HepG2 (cell line): ENCODE results near the gene CACNA1G. TPM values are rescaled to one million over a fixed set of nuclear protein-coding genes. Genes with fewer than 3 reads are reported as not detected.
A peak's percentile ranks its signal among the peaks of the same experiment; 100 is the strongest.

ENCODE experiments used
- ATRX ChIP-seq: sonication (generic); formaldehyde crosslinking; IDR thresholded peaks from 2 replicates; pipeline ENCODE4 v1.4.0; 2020; ENCODE audit warnings: missing genetic modification reagents, borderline replicate concordance
- CSRNP1 ChIP-seq: sonication (generic); formaldehyde crosslinking; IDR thresholded peaks from 2 replicates; pipeline ENCODE4 v1.8.1; 2023; ENCODE audit warnings: mild to moderate bottlenecking, missing genetic modification reagents
- MAZ ChIP-seq, 2 experiments: sonication (generic) in 1 of 2; formaldehyde crosslinking in 1 of 2; IDR thresholded peaks; 2 replicates each; pipeline versions ENCODE4 v1.5.0 to v1.6.1; 2012 to 2020; ENCODE audit warnings: low read depth in 2 of 2, mild to moderate bottlenecking in 2 of 2, borderline replicate concordance in 1 of 2, improper control_type of control experiment in 1 of 2, low read length in 1 of 2, missing genetic modification reagents in 1 of 2, moderate library complexity in 1 of 2
- NBN ChIP-seq: fragments of 450-650 bp; conservative IDR thresholded peaks from 2 replicates; pipeline ENCODE4 v1.6.1; 2017
- NKX3-1 ChIP-seq: sonication (generic); formaldehyde crosslinking; IDR thresholded peaks from 2 replicates; pipeline ENCODE4 v1.5.0; 2020; ENCODE audit warnings: missing genetic modification reagents
- SIX4 ChIP-seq: sonication (generic); formaldehyde crosslinking; IDR thresholded peaks from 2 replicates; pipeline ENCODE4 v1.4.0; 2020; ENCODE audit warnings: missing genetic modification reagents
- SMYD3 ChIP-seq: sonication (generic); formaldehyde crosslinking; IDR thresholded peaks from 2 replicates; pipeline ENCODE4 v1.8.1; 2023; ENCODE audit warnings: mild to moderate bottlenecking, missing genetic modification reagents
- SNAPC5 ChIP-seq: sonication (generic); formaldehyde crosslinking; IDR thresholded peaks from 2 replicates; pipeline ENCODE4 v1.8.1; 2023; ENCODE audit warnings: mild to moderate bottlenecking, missing genetic modification reagents, borderline replicate concordance
- TOE1 ChIP-seq: sonication (generic); formaldehyde crosslinking; IDR thresholded peaks from 2 replicates; pipeline ENCODE4 v1.4.0; 2020; ENCODE audit warnings: mild to moderate bottlenecking, missing genetic modification reagents
- ZFP36L1 ChIP-seq: sonication (generic); formaldehyde crosslinking; IDR thresholded peaks from 2 replicates; pipeline ENCODE4 v1.8.0; 2022; ENCODE audit warnings: mild to moderate bottlenecking, missing genetic modification reagents, moderate library complexity
- ZFX ChIP-seq: sonication (generic); formaldehyde crosslinking; IDR thresholded peaks from 2 replicates; pipeline ENCODE4 v1.4.0; 2020; ENCODE audit warnings: mild to moderate bottlenecking, low read depth, missing genetic modification reagents, moderate library complexity
- ZNF251 ChIP-seq: sonication (generic); formaldehyde crosslinking; IDR thresholded peaks from 2 replicates; pipeline ENCODE4 v1.9.0; 2021; ENCODE audit warnings: mild to moderate bottlenecking, missing genetic modification reagents
- ZNF335 ChIP-seq: sonication (generic); formaldehyde crosslinking; IDR thresholded peaks from 2 replicates; pipeline ENCODE4 v1.4.0; 2020; ENCODE audit warnings: missing genetic modification reagents
- ZNF710 ChIP-seq: sonication (generic); formaldehyde crosslinking; IDR thresholded peaks from 2 replicates; pipeline ENCODE4 v1.5.0; 2020; ENCODE audit warnings: mild to moderate bottlenecking, missing genetic modification reagents, borderline replicate concordance
- polyA plus RNA-seq, 8 experiments: library from polyadenylated mRNA; depleted of rRNA in 3 of 8; stranded (reverse) in 7 of 8; unstranded in 1 of 8; fragments of >200 nt; fragmentation: Illumina TruSeq in 4 of 8; extraction: Trizol in 4 of 8; gene quantifications; 2 replicates each; pipeline versions ENCODE4 v1.2.1 to v1.2.3, GENCODE V29; 2011 to 2016; ENCODE audit warnings: low read depth in 4 of 8, missing spikeins in 1 of 8, mixed read lengths in 1 of 8; ENCODE audit not compliant: insufficient read depth in 1 of 8
- total RNA-seq, 5 experiments: library from RNA; depleted of rRNA; stranded (reverse); fragments of >200 nt; fragmentation: Illumina TruSeq; extraction: Trizol; gene quantifications; 2 replicates each; pipeline ENCODE4 v1.2.3, GENCODE V29; 2016; ENCODE audit warnings: low read depth in 1 of 5
- TF ChIP-seq, protein P1 (sequence below): sonication (generic); formaldehyde crosslinking; IDR thresholded peaks from 2 replicates; pipeline ENCODE4 v1.4.0; 2020; ENCODE audit warnings: missing genetic modification reagents
- TF ChIP-seq, protein P2 (sequence below), 2 experiments: sonication (generic) in 1 of 2; formaldehyde crosslinking in 1 of 2; IDR thresholded peaks; 2 replicates each; pipeline versions ENCODE4 v1.5.1 to v1.6.1; 2011 to 2020; ENCODE audit warnings: borderline replicate concordance in 1 of 2, low read depth in 1 of 2, low read length in 1 of 2, mild to moderate bottlenecking in 1 of 2, missing genetic modification reagents in 1 of 2, moderate library complexity in 1 of 2

The CACNA1G gene
- total and polyA plus RNA-seq, 2 of the 13 experiments (the other 11 are each of a cell fraction or from before 2014, with no cell fraction given): 0.02 TPM; not detected in 1

- TF ChIP-seq, protein P1, sequence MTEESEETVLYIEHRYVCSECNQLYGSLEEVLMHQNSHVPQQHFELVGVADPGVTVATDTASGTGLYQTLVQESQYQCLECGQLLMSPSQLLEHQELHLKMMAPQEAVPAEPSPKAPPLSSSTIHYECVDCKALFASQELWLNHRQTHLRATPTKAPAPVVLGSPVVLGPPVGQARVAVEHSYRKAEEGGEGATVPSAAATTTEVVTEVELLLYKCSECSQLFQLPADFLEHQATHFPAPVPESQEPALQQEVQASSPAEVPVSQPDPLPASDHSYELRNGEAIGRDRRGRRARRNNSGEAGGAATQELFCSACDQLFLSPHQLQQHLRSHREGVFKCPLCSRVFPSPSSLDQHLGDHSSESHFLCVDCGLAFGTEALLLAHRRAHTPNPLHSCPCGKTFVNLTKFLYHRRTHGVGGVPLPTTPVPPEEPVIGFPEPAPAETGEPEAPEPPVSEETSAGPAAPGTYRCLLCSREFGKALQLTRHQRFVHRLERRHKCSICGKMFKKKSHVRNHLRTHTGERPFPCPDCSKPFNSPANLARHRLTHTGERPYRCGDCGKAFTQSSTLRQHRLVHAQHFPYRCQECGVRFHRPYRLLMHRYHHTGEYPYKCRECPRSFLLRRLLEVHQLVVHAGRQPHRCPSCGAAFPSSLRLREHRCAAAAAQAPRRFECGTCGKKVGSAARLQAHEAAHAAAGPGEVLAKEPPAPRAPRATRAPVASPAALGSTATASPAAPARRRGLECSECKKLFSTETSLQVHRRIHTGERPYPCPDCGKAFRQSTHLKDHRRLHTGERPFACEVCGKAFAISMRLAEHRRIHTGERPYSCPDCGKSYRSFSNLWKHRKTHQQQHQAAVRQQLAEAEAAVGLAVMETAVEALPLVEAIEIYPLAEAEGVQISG: peak; percentile 84
- TF ChIP-seq SMYD3 (peak; percentile 61; the same call in 1 of the 2 replicates), CSRNP1 (CRISPR knock-in tag) (peak; percentile 61; the same call in 1 of the 2 replicates), NKX3-1 (peak; percentile 90; the same call in 1 of the 2 replicates), SNAPC5 (no peak), ZNF335 (CRISPR knock-in tag) (0 out of 2 replicates have a peak, but pooled peaks have one; percentile 7), TOE1 (CRISPR knock-in tag) (no peak), ZFP36L1 (CRISPR knock-in tag) (peak; percentile 60; the same call in 1 of the 2 replicates), SIX4 (CRISPR knock-in tag) (peak; percentile 50; the same call in 1 of the 2 replicates), ZFX (CRISPR knock-in tag) (peak; percentile 76), MAZ (IDR thresholded peaks at IDR 0.05; ENCODE audit: borderline replicate concordance, low read depth, low read length) (peak; percentile 57; the same call in 1 of the 2 replicates), MAZ (CRISPR knock-in tag; IDR thresholded peaks at IDR 0.05; ENCODE audit: low read depth) (peak; percentile 48; the same call in 1 of the 2 replicates), ATRX (no peak), NBN (no peak), ZNF251 (CRISPR knock-in tag) (no peak), ZNF710 (0 out of 2 replicates have a peak, but pooled peaks have one; percentile 45)
- TF ChIP-seq, protein P2, sequence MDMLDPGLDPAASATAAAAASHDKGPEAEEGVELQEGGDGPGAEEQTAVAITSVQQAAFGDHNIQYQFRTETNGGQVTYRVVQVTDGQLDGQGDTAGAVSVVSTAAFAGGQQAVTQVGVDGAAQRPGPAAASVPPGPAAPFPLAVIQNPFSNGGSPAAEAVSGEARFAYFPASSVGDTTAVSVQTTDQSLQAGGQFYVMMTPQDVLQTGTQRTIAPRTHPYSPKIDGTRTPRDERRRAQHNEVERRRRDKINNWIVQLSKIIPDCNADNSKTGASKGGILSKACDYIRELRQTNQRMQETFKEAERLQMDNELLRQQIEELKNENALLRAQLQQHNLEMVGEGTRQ (IDR thresholded peaks at IDR 0.05; ENCODE audit: low read depth, low read length): peak; percentile 95
- TF ChIP-seq, protein P2 (CRISPR knock-in tag; IDR thresholded peaks at IDR 0.05; ENCODE audit: borderline replicate concordance): peak; percentile 97; the same call in 1 of the 2 replicates
Measured at GRCh38 chr17:50542795-50543774, 17.4 kb upstream of the CACNA1G start (continued).
